ENCODE data around the gene OSBPL8.

DNA sequence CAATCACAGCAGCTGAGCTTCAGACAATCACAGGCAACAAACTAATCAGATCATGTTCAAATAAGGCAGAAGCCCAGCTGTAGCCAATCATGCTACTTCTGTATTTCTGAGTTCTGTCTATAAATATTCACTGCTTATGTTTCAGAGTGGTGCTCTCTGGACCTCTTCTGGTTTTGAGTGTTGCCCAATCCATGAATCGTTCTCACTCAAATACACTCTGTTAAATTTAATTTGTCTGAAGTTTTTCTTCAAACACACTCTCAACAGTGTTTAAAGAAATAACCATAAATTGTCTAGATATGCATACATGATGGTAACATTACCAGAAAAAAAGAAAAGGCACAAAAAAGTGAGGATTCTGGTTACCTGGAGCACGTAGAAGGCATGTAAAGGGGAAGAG is 133.4 kb downstream of the OSBPL8 start:
- TF ChIP-seq, protein P1, sequence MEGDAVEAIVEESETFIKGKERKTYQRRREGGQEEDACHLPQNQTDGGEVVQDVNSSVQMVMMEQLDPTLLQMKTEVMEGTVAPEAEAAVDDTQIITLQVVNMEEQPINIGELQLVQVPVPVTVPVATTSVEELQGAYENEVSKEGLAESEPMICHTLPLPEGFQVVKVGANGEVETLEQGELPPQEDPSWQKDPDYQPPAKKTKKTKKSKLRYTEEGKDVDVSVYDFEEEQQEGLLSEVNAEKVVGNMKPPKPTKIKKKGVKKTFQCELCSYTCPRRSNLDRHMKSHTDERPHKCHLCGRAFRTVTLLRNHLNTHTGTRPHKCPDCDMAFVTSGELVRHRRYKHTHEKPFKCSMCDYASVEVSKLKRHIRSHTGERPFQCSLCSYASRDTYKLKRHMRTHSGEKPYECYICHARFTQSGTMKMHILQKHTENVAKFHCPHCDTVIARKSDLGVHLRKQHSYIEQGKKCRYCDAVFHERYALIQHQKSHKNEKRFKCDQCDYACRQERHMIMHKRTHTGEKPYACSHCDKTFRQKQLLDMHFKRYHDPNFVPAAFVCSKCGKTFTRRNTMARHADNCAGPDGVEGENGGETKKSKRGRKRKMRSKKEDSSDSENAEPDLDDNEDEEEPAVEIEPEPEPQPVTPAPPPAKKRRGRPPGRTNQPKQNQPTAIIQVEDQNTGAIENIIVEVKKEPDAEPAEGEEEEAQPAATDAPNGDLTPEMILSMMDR (conservative IDR thresholded peaks at IDR 0.05 in 1 of 2, IDR thresholded peaks at IDR 0.05 in 1 of 2; ENCODE audit: low read depth in 1 of 2, low read length in 2 of 2): no peak
- TF ChIP-seq EZH2 (IDR thresholded peaks at IDR 0.05; ENCODE audit: low read length, missing control alignments): no peak
